Activated T-helper 1 cell treated with anti-CD3 and anti-CD28 coated beads, Interleukin-12 subunit alpha, Interleukin-12 subunit beta, Interleukin-2, Interleukin-4 antibody, amounts not matched to agents 30 ng/mL and 10 ng/mL and 1 ng/mL, durations not matched to agents 14 hours and 24 hours and 36 hours (primary cell): ENCODE measurements around the gene SLC25A11. TPM values are rescaled to one million over a fixed set of nuclear protein-coding genes. Genes with fewer than 3 reads are reported as not detected.
A peak's percentile ranks its signal among the peaks of the same experiment; 100 is the strongest.

ENCODE experiments used
- DNase-seq: peaks from one replicate; pipeline ENCODE4 v3.0.0; 2021; ENCODE audit warnings: low spot score
- H3K27ac Mint-ChIP-seq: one replicate; pipeline ENCODE4 v1.8.0; 2021; ENCODE audit warnings: mild to moderate bottlenecking, mixed read lengths
- H3K27me3 Mint-ChIP-seq: one replicate; pipeline ENCODE4 v1.8.0; 2022; ENCODE audit warnings: mild to moderate bottlenecking, moderate library complexity, mixed read lengths; ENCODE audit not compliant: insufficient read depth
- H3K36me3 Mint-ChIP-seq: one replicate; pipeline ENCODE4 v1.8.0; 2021; ENCODE audit warnings: low read depth, mixed read lengths
- H3K4me1 Mint-ChIP-seq: one replicate; pipeline ENCODE4 v1.8.0; 2021; ENCODE audit warnings: low read depth, mixed read lengths
- H3K4me3 Mint-ChIP-seq: one replicate; pipeline ENCODE4 v1.8.0; 2021; ENCODE audit warnings: mild to moderate bottlenecking, moderate library complexity, mixed read lengths
- H3K9me3 Mint-ChIP-seq: one replicate; pipeline ENCODE4 v1.8.0; 2021; ENCODE audit warnings: mixed read lengths
- intact Hi-C: fragments of 100-400 bp; cut with micrococcal nuclease; formaldehyde crosslinking; loops from one replicate; pipeline ENCODE4 v1.15.1; 2024
- total RNA-seq: library from RNA; stranded (reverse); gene quantifications from 2 replicates; pipeline ENCODE4 v1.2.3, GENCODE V29; 2022

The SLC25A11 gene
- total RNA-seq, 1 donor from 2014 or later: 116 TPM

DNA sequence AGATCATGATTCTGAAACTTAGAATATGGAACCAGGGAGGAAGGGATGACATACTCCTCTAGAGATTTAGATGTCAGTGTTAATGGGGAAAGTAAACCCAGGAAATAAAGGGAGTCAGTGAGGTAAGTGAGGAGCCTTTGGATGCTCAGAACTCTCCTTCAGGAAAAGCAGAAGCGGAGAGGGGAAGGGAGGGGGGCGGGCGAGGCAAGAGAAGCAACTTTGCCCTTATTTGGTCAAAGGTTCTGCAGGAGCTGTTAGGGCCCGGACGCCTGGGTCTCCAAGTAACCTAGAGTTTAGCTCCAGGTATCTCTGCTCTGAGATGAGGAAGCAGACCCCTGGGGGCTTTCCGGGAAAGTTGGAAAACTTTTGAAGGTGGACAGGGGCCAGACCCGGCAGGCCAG, 7.2 kb upstream of the SLC25A11 start:
- H3K4me3 Mint-ChIP-seq: peak overlapping the region; percentile 100
- H3K27me3 Mint-ChIP-seq: peaks cover 2% of the 10 kb centered on the region
- H3K9me3 Mint-ChIP-seq: no peaks in the 10 kb centered on the region
- intact Hi-C loops: loop anchor here (5.0 kb wide), 2 partner anchors 115 to 470 kb away; partner anchors contain the start of genes MINK1 and NUP88
- no peak for DNase-seq
- peaks cover 65% of the 10 kb centered on the region for H3K4me1 Mint-ChIP-seq
- H3K27ac Mint-ChIP-seq: peak overlapping the region; percentile 94
- peaks cover 48% of the 10 kb centered on the region for H3K36me3 Mint-ChIP-seq

DNA sequence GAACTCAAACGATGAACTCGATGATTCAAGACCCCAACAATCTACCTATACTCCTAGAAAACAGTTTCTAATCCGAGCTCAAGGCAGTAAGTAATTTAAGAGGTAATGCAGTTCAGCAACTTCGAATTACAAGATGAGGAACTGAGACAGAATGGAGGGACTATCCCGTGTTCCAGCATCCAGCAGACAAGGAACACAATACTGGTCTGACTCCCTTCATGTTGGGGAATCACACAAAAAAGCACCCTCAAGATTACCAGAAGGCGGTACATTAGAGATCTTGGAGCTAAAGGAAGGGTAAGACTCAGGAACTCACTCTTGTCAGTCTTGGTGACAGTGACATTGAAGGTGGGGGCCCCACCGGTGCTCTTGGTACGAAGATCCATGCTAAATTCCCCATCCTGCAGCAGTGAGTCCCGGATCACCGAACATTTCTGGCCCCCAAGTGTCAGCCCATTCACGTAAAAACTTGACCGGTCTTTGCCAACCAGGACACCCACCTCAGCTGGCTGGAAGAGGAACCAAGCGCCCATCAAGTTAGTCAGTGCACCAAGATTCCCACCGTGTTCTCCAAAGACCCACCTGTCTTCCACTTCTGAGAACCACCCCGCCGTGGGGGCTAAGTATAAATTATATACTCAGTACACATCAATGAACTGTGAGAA, 6.6 kb upstream of the SLC25A11 start:
- Mint-ChIP-seq H3K4me1 (peaks cover 70% of the 10 kb centered on the region), H3K36me3 (peaks cover 53% of the 10 kb centered on the region), H3K27me3 (peaks cover 2% of the 10 kb centered on the region), H3K27ac (peak overlapping the region; percentile 94), H3K9me3 (no peaks in the 10 kb centered on the region), H3K4me3 (peak overlapping the region; percentile 100)
- intact Hi-C loops: loop anchor here (5.0 kb wide), 2 partner anchors 114 to 471 kb away; partner anchors contain the start of genes MINK1 and NUP88
- DNase-seq: no peak

DNA sequence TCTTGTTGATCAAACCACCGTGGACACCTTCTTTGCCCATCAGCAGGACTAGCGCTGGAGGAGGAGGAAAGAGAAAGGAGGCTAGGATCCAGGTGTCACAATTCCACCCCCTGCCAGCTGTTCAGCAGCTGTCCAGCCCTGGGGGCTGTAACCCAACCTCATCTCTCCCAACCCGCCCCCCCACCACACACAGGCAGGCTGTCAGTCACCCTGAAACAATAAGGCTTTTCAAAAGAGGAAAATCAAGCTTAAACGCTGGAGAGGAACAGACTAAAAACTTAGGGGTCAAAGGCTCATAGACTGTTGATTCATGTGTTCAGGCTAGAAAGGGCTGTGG, 6.1 kb upstream of the SLC25A11 start:
- DNase-seq: no peak
- Mint-ChIP-seq H3K9me3 (no peaks in the 10 kb centered on the region), H3K27me3 (peaks cover 2% of the 10 kb centered on the region), H3K4me3 (peak overlapping the region; percentile 100), H3K4me1 (peaks cover 70% of the 10 kb centered on the region), H3K27ac (peak overlapping the region; percentile 94), H3K36me3 (peaks cover 56% of the 10 kb centered on the region)
- intact Hi-C loops: loop anchor here (5.0 kb wide), 2 partner anchors 114 to 471 kb away; partner anchors contain the start of genes MINK1 and NUP88

DNA sequence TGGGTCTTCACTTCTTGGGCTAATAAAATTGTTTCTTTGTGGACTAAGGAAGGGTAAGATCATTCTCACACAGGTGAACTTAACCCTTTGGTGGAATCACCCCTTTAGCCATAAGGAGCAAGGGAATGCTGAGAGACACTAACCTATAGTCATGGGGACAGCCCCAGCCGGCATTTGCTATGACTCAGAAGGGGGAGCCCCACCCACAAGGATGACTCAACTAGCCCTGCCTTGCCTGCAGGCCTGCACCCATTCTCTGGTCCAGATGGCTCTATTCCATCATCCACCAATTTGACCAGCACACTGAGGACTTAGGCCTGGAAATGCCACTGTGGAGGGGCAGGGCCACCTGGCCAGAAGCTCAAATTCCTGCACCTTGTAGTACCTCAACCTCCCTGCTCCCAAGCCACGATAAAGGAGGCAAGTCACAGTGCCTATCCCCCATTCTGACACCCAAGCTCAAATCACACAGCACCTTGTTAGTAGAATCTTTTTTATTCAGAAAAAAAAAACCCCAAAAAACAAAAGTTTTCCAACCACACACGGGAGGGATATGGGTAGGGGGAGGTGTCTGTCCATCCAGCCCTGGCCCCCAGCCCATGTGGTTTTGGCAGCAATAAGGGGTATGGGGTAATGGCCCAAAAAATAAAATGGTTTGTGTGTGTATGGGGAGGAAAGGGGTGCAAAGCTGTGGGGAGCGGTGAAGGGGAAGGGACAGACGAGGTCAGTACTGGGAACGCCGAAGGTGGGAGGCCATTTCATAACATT, 5.5 kb upstream of the SLC25A11 start:
- peak overlapping the region; percentile 100 for H3K4me3 Mint-ChIP-seq
- peaks cover 58% of the 10 kb centered on the region for H3K36me3 Mint-ChIP-seq
- peak overlapping the region; percentile 94 for H3K27ac Mint-ChIP-seq
- intact Hi-C loops: loop anchor here (5.0 kb wide), 2 partner anchors 113 to 472 kb away; partner anchors contain the start of genes MINK1 and NUP88
- peaks cover 66% of the 10 kb centered on the region for H3K4me1 Mint-ChIP-seq
- H3K9me3 Mint-ChIP-seq: no peaks in the 10 kb centered on the region
- DNase-seq: peak; percentile 79
- peaks cover 2% of the 10 kb centered on the region for H3K27me3 Mint-ChIP-seq

DNA sequence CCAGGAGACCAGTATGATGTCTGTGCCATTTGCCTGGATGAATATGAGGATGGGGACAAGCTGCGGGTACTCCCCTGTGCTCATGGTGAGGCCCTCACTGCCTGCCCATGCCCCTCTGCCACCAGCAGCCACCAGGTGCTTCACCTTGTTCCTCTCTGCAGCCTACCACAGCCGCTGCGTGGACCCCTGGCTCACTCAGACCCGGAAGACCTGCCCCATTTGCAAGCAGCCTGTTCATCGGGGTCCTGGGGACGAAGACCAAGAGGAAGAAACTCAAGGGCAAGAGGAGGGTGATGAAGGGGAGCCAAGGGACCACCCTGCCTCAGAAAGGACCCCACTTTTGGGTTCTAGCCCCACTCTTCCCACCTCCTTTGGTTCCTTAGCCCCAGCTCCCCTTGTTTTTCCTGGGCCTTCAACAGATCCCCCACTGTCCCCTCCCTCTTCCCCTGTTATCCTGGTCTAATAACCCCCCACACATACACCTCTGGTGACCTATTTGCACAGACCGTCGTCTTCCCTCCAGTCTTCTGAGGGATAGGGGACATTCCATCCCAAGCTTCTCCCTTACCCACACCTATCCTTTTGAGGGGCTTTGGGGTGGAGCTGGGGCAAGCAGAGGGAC, 4.8 kb upstream of the SLC25A11 start:
- Mint-ChIP-seq H3K27me3 (peaks cover 2% of the 10 kb centered on the region), H3K27ac (peak overlapping the region; percentile 94), H3K36me3 (peaks cover 61% of the 10 kb centered on the region), H3K9me3 (no peaks in the 10 kb centered on the region), H3K4me1 (peaks cover 63% of the 10 kb centered on the region), H3K4me3 (peak overlapping the region; percentile 100)
- intact Hi-C loops: loop anchor here (5.0 kb wide), 3 partner anchors 112 to 577 kb away; partner anchors contain the start of genes MINK1, NUP88 and UBE2G1
- DNase-seq: no peak

DNA sequence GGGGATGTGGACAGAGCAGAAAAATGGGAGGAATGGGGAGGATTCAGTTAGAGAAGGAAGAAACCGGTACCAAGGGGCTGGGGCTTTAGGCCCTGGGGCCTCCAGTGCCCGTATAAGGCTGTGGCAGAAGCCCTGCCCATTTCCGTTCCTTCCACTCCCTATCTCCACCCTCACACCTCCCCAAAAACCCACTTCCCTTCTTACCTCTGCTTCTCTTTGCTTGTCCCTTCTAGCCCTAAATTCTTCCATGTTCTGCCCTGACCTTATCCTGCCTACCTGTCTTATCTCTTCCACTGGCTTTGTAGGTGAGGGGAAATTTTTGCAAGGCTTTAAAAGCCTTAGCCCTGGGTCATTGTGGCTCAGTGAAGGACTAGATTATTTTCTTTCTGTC, 4.3 kb upstream of the SLC25A11 start:
- Mint-ChIP-seq H3K27me3 (peaks cover 2% of the 10 kb centered on the region), H3K27ac (peak overlapping the region; percentile 94), H3K9me3 (no peaks in the 10 kb centered on the region), H3K4me1 (peaks cover 64% of the 10 kb centered on the region), H3K36me3 (peaks cover 62% of the 10 kb centered on the region), H3K4me3 (peak overlapping the region; percentile 100)
- DNase-seq: peak; percentile 66
- intact Hi-C loops: loop anchor here (5.0 kb wide), 1 partner anchor 577 kb away; the partner anchor contains the start of gene UBE2G1

DNA sequence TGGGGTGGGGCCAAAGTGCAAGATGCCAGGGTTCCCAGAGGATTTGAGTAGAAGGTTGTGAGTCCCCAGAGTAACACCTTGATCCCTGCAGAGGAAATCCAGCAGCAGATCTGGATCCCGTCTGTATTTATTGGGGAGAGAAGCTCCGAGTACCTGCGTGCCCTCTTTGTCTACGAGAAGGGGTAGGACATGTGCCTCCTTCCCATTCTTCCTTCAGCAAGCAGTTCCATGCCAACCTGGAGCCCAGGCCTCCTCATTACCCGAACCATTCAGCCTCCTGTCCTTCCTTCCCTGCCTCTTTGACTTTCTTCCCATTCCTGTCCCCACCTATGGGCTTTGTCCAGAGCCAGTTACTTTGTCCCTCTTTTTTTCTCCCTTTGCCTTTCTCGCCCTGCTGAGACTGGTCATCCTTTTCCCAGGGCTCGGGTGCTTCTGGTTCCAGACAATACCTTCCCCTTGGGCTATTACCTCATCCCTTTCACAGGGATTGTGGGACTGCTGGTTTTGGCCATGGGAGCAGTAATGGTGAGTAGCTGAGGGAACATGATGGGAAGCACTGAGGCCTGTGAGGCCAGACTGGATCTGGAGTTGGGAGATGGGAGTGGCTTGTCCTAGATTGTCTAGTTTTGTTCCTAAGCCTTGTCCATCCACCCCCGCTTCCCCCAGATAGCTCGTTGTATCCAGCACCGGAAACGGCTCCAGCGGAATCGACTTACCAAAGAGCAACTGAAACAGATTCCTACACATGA, 3.1 kb upstream of the SLC25A11 start:
- H3K27ac Mint-ChIP-seq: peak overlapping the region; percentile 53
- intact Hi-C loops: loop anchor here (5.0 kb wide), 1 partner anchor 576 kb away; the partner anchor contains the start of gene UBE2G1
- H3K27me3 Mint-ChIP-seq: peaks cover 2% of the 10 kb centered on the region
- H3K4me1 Mint-ChIP-seq: peaks cover 70% of the 10 kb centered on the region
- H3K4me3 Mint-ChIP-seq: peak overlapping the region; percentile 100
- no peaks in the 10 kb centered on the region for H3K9me3 Mint-ChIP-seq
- peaks cover 69% of the 10 kb centered on the region for H3K36me3 Mint-ChIP-seq
- DNase-seq: no peak

DNA sequence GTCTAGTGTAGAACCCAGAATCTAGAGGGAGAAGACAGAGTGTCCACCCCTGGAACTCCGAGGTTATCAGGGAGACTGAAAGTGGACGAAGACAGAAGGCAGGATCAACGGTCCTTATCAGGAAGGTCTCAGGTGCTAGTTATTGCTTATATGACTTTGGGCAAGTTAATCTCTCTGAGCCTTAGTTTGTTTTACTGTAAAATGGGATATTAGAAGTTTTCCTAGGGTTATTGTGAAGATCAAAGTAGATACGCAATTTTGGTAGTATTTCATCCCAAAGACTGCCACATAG, 1.4 kb upstream of the SLC25A11 start:
- DNase-seq: no peak
- peak overlapping the region; percentile 100 for H3K4me3 Mint-ChIP-seq
- no peaks in the 10 kb centered on the region for H3K9me3 Mint-ChIP-seq
- peak overlapping the region; percentile 94 for H3K27ac Mint-ChIP-seq
- peaks cover 63% of the 10 kb centered on the region for H3K4me1 Mint-ChIP-seq
- intact Hi-C loops: loop anchor here (2.0 to 5.0 kb wide), 3 partner anchors 56 to 574 kb away; partner anchors contain the start of genes INCA1, KIF1C, MED11 and UBE2G1
- H3K36me3 Mint-ChIP-seq: peaks cover 63% of the 10 kb centered on the region
- H3K27me3 Mint-ChIP-seq: no peaks in the 10 kb centered on the region

DNA sequence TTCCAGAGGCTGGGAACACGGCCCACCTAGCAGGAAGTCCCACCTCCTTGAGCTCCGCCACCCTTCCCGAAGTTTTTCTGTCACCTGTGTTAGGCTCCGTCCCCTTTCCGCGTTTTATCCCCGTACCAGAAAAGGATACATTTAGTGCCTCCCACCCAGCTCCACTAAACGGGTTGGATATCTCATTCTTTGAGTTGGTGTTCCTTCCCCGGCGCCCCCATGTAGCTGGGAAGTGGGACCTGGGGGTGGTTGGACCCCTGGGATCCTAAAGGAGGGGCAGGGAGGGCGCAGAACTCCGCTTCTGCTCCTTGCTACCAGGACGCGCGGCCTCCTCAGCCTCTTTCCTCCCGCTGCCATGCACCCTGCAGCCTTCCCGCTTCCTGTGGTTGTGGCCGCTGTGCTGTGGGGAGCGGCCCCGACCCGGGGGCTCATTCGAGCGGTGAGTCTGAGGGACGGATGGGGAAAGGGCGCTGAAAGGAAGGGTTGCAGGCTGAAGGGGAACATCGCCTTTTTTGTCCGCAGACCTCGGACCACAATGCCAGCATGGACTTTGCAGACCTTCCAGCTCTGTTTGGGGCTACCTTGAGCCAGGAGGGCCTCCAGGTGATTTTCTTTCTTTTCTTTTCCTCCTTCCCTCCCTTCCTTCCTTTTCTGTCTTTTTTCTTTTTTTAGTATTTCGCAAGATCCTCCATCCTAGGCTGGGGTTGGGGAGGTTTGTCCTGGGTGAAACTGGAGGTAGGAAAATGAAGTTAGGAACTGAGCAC, 891 bp upstream of the SLC25A11 start:
- DNase-seq: peak; percentile 56
- Mint-ChIP-seq H3K4me3 (peak overlapping the region; percentile 100), H3K27me3 (no peaks in the 10 kb centered on the region), H3K9me3 (no peaks in the 10 kb centered on the region), H3K4me1 (peaks cover 63% of the 10 kb centered on the region), H3K27ac (peak overlapping the region; percentile 94), H3K36me3 (peaks cover 62% of the 10 kb centered on the region)
- intact Hi-C loops: loop anchor here (1.0 to 5.0 kb wide), 9 partner anchors 8 to 573 kb away; partner anchors contain the start of genes C17orf107, INCA1, KIF1C and MED11

DNA sequence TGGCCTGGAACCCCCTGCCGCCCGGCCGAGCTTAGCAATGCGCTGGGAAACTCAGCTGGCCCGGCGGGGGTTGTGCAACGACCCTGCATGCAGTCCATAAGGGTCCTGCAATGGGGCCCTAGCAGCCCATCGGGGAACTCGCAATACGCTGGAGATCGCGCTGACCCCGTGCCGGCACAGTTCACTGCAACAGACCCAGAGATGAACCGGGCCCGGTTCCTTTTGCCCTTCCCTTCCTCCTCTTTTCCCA, 375 bp downstream of the SLC25A11 start:
- Mint-ChIP-seq H3K27ac (peak overlapping the region; percentile 87), H3K4me1 (peaks cover 54% of the 10 kb centered on the region), H3K9me3 (no peaks in the 10 kb centered on the region), H3K27me3 (no peaks in the 10 kb centered on the region), H3K4me3 (peak overlapping the region; percentile 100), H3K36me3 (peaks cover 50% of the 10 kb centered on the region)
- intact Hi-C loops: no loop called here
- DNase-seq: no peak

DNA sequence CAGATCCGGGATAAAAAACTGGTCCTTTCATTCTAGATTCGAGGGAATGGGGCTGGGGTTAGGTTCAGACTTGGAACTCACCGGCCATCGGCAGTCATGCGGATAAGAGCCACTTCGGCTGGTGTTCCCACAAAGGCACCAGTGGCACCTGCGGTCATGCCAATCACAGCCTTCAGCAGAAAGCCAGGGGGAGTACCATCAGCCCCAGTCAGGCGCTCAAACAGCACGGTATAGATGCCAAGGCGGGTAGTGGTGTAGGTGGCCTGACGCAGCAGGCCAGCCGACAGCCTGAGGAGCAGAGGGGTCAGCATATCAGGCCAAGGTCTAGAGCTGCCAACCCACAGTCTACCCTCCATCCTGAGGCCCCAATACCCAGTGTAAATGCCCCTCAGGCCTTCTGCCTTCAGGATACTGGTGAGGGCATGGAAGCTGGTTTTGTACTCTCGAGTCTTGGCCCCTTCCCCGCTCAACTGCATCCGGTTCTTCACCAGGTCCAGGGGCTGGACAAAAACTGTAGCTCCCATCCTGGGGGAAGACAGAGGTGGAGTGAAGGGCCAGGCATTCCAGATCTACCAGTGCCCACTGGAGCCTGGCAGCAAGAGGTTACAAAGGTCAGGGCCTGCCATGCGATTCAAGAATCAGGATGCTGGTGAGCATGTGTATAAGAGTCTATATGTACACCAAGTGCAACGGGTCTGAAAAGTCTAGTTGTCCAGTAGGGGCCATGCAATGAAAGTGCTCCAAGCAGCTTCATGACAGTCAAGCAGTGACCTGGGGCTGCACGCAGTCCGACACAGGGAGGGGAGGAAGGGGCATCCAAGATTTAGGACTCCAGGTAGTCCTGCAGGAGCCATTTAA, 929 bp downstream of the SLC25A11 start:
- H3K27me3 Mint-ChIP-seq: no peaks in the 10 kb centered on the region
- H3K36me3 Mint-ChIP-seq: peaks cover 50% of the 10 kb centered on the region
- H3K9me3 Mint-ChIP-seq: no peaks in the 10 kb centered on the region
- H3K27ac Mint-ChIP-seq: peak overlapping the region; percentile 87
- intact Hi-C loops: no loop called here
- peak overlapping the region; percentile 100 for H3K4me3 Mint-ChIP-seq
- DNase-seq: no peak
- peaks cover 54% of the 10 kb centered on the region for H3K4me1 Mint-ChIP-seq
